Epidermal melanocyte (primary cell): ENCODE measurements around the gene EHMT1.
"Not testable (repeated sequence)": the region's sequence is repeated elsewhere in the genome, so short reads cannot be mapped to it uniquely, and the experiment has no call there.

Experiments
- DNase-seq: peaks from one replicate; pipeline ENCODE4 v3.0.0; 2011; ENCODE audit warnings: low spot score; ENCODE audit not compliant: insufficient read length

Gene EHMT1

GRCh38 chr9:137883977-137884376 lies 265.2 kb downstream of the EHMT1 start:
- DNase-seq: not testable (repeated sequence)

- not testable (repeated sequence) for DNase-seq
Measured at GRCh38 chr9:137884547-137884946, 265.7 kb downstream of the EHMT1 start.

- DNase-seq: not testable (repeated sequence)
Measured at GRCh38 chr9:137885121-137885520, 266.3 kb downstream of the EHMT1 start.
